MCF 10A (cell line): ENCODE results near the gene PCCB. TPM values are rescaled to one million over a fixed set of nuclear protein-coding genes. Genes with fewer than 3 reads are reported as not detected.

Source experiments
- BruUV-seq: library from RNA; stranded (reverse); fragments of 400-500 nt; replicated peaks from 2 replicates; lab custom pipeline; 2021; lab: Mats Ljungman, UMichigan
- CTCF ChIA-PET: fragments of 300-600 bp; sonication (Branson Sonifier 250); formaldehyde crosslinking; extraction: SDS; loops from one replicate; lab custom pipeline; 2021; ENCODE audit warnings: antibody characterized with exemption, inconsistent platforms; lab: Yijun Ruan, JAX
- POLR2A ChIA-PET: fragments of 300-600, 350-650 bp; sonication (Branson Sonifier 250); formaldehyde crosslinking; extraction: SDS; loops from one replicate; lab custom pipeline; 2020; ENCODE audit warnings: antibody characterized with exemption, inconsistent platforms; lab: Yijun Ruan, JAX
- DNase-seq: peaks from one replicate; pipeline ENCODE4 v3.0.0-alpha.2; 2018; ENCODE audit not compliant: unreplicated experiment
- H3K27ac Mint-ChIP-seq: one replicate; pipeline ENCODE4 v1.8.0; 2022; ENCODE audit warnings: mild to moderate bottlenecking, low read depth, mixed read lengths; ENCODE audit not compliant: unreplicated experiment
- H3K27me3 Mint-ChIP-seq: one replicate; pipeline ENCODE4 v1.8.0; 2022; ENCODE audit warnings: mixed read lengths; ENCODE audit not compliant: insufficient read depth, unreplicated experiment
- H3K36me3 Mint-ChIP-seq: one replicate; pipeline ENCODE4 v1.8.0; 2022; ENCODE audit warnings: mild to moderate bottlenecking, moderate library complexity, mixed read lengths; ENCODE audit not compliant: insufficient read depth, unreplicated experiment
- H3K4me1 Mint-ChIP-seq: one replicate; pipeline ENCODE4 v1.8.0; 2022; ENCODE audit warnings: mixed read lengths; ENCODE audit not compliant: insufficient read depth, unreplicated experiment
- H3K4me3 Mint-ChIP-seq: one replicate; pipeline ENCODE4 v1.8.0; 2022; ENCODE audit warnings: mild to moderate bottlenecking, moderate library complexity, mixed read lengths; ENCODE audit not compliant: unreplicated experiment
- H3K9me3 Mint-ChIP-seq: one replicate; pipeline ENCODE4 v1.8.0; 2022; ENCODE audit warnings: mixed read lengths; ENCODE audit not compliant: unreplicated experiment
- CTCF ChIP-seq: fragments of 200-600 bp; IDR thresholded peaks from one replicate; pipeline ENCODE4 v1.8.0; 2022; ENCODE audit warnings: antibody characterized with exemption, mild to moderate bottlenecking; ENCODE audit not compliant: unreplicated experiment
- intact Hi-C: fragments of 100-400 bp; cut with micrococcal nuclease; formaldehyde crosslinking; loops from 2 replicates; pipeline ENCODE4 v1.14.1; 2022
- total RNA-seq: library from RNA; stranded (reverse); gene quantifications from 2 replicates; pipeline ENCODE4 v1.2.3, GENCODE V29; 2022

Gene PCCB
- total RNA-seq, 1 experiment from 2014 or later = 51.7 TPM

- TF ChIP-seq CTCF = no peak
- intact Hi-C loops = no loop called here
- ChIA-PET CTCF (no interaction called here), POLR2A (no interaction called here)
- DNase-seq = no peak
- no peak overlapping the region for H3K27ac Mint-ChIP-seq
- H3K27me3 Mint-ChIP-seq = no peaks in the 10 kb centered on the region
- H3K4me3 Mint-ChIP-seq = no peak overlapping the region
- H3K9me3 Mint-ChIP-seq = peaks cover 21% of the 10 kb centered on the region
- H3K36me3 Mint-ChIP-seq = peaks cover 32% of the 10 kb centered on the region
- no peaks in the 10 kb centered on the region for H3K4me1 Mint-ChIP-seq
- no TSS peak for BruUV-seq
Measured at GRCh38 chr3:136280961-136281360, 30.8 kb downstream of the PCCB start.

GRCh38 chr3:136281966-136282520 is 31.9 kb downstream of the PCCB start:
- H3K4me1 Mint-ChIP-seq = no peaks in the 10 kb centered on the region
- intact Hi-C loops = no loop called here
- ChIA-PET POLR2A (no interaction called here), CTCF (interaction anchor here (0.5 to 0.6 kb wide), 3 partner anchors 15 to 1359 kb away, joined by 3 read pairs; no protein-coding TSS in a partner anchor)
- H3K9me3 Mint-ChIP-seq = peaks cover 21% of the 10 kb centered on the region
- H3K36me3 Mint-ChIP-seq = peaks cover 34% of the 10 kb centered on the region
- no peaks in the 10 kb centered on the region for H3K27me3 Mint-ChIP-seq
- TF ChIP-seq CTCF = no peak
- H3K4me3 Mint-ChIP-seq = no peak overlapping the region
- no TSS peak for BruUV-seq
- H3K27ac Mint-ChIP-seq = no peak overlapping the region
- no peak for DNase-seq

- intact Hi-C loops = no loop called here
- Mint-ChIP-seq H3K27ac (no peak overlapping the region), H3K27me3 (no peaks in the 10 kb centered on the region), H3K4me3 (no peak overlapping the region), H3K4me1 (no peaks in the 10 kb centered on the region), H3K9me3 (peaks cover 14% of the 10 kb centered on the region), H3K36me3 (peaks cover 41% of the 10 kb centered on the region)
- ChIA-PET CTCF (no interaction called here), POLR2A (no interaction called here)
- no TSS peak for BruUV-seq
- no peak for TF ChIP-seq CTCF
- no peak for DNase-seq
Measured at GRCh38 chr3:136283627-136284026, 33.5 kb downstream of the PCCB start.

GRCh38 chr3:136291302-136291701 is 41.2 kb downstream of the PCCB start:
- H3K27me3 Mint-ChIP-seq = no peaks in the 10 kb centered on the region
- H3K9me3 Mint-ChIP-seq = no peaks in the 10 kb centered on the region
- peaks cover 21% of the 10 kb centered on the region for H3K36me3 Mint-ChIP-seq
- CTCF ChIA-PET = interaction anchor here (0.7 kb wide), 1 partner anchor 197 kb away, joined by 3 read pairs; no protein-coding TSS in a partner anchor
- intact Hi-C loops = no loop called here
- no peaks in the 10 kb centered on the region for H3K4me1 Mint-ChIP-seq
- POLR2A ChIA-PET = interaction anchor here (0.6 kb wide), 1 partner anchor 482 kb away, joined by 3 read pairs; no protein-coding TSS in a partner anchor
- TF ChIP-seq CTCF = no peak
- H3K4me3 Mint-ChIP-seq = no peak overlapping the region
- no peak overlapping the region for H3K27ac Mint-ChIP-seq
- no TSS peak for BruUV-seq
- no peak for DNase-seq
